Liver (tissue), 3 donors: Measurements from ENCODE around the gene EXD3.

Source experiments
- CTCF ChIP-seq: fragments of 150-350 bp; IDR thresholded peaks from 2 replicates; pipeline ENCODE4 v1.5.1; 2017; ENCODE audit warnings: improper control_type of control experiment, low read depth, low read length; ENCODE audit not compliant: missing input control
- RAD21 ChIP-seq, 2 donors: IDR thresholded peaks; 2 replicates each; pipeline ENCODE4 v1.6.1; 2016; ENCODE audit warnings: antibody characterized with exemption in 2 of 2, mild to moderate bottlenecking in 2 of 2
- donor health status: healthy.
- donor health status: healthy.

GRCh38 chr9:137299938-137300337 is 123.0 kb downstream of the EXD3 start:
- no peak for TF ChIP-seq CTCF
- TF ChIP-seq RAD21 (IDR thresholded peaks at IDR 0.05): no peak
